Measurements from ENCODE around the gene ACBD4.

ACBD4 gene

DNA sequence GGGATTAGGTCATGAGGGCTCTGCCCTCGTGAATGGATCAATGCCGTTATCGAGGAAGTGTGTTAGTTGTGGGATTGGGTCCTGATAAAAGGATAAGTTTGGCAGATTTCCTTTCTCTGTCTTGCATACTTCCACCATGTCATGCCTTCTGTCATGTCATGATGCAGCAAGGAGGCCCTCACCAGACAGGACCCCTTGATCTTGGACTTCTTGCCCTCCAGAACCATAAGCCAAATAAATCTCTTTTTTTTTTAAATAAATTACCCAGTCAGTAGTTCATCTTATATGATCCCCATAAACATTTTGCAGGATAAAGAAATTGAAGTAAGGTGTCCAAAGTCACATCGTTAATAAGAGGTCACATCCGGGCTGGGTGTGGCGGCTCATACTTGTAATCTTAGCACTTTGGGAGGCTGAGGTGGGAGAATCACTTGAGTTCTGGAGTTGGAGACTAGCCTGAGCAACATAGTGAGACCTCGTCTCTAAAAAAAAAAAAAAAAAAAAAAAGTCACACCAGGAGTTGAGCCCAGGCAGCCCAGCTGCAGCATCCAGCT lies 51.4 kb downstream of the ACBD4 start:
- Histone ChIP-seq H3F3A (ENCODE audit: insufficient read depth, low read length) (no peaks in the 10 kb centered on the region), H3K27ac (ENCODE audit: low read depth, low read length, poor library complexity, severe bottlenecking) (no peak overlapping the region), H3K36me3 (ENCODE audit: insufficient read depth, low read length) (no peaks in the 10 kb centered on the region), H3K27me3 (ENCODE audit: insufficient read depth, low read length) (no peaks in the 10 kb centered on the region), H3K9me3 (ENCODE audit: low read length) (no peaks in the 10 kb centered on the region), H3K9me2 (ENCODE audit: low read depth, low read length) (no peaks in the 10 kb centered on the region), H3K79me2 (ENCODE audit: insufficient read depth, low read length) (no peaks in the 10 kb centered on the region), H3K4me2 (ENCODE audit: low read length) (no peak overlapping the region), H3K4me1 (ENCODE audit: insufficient read depth, low read length, severe bottlenecking) (peaks cover 6% of the 10 kb centered on the region), H3K4me3 (ENCODE audit: low read depth, low read length, poor library complexity, severe bottlenecking) (no peak overlapping the region), H2AFZ (ENCODE audit: low read length) (no peak overlapping the region), H3K9ac (ENCODE audit: low read length) (no peak overlapping the region), H4K20me1 (ENCODE audit: insufficient read depth, low read length) (no peaks in the 10 kb centered on the region)
- no peak for TF ChIP-seq EZH2 (IDR thresholded peaks at IDR 0.05; ENCODE audit: borderline replicate concordance, low read length)
- TF ChIP-seq, protein P1, sequence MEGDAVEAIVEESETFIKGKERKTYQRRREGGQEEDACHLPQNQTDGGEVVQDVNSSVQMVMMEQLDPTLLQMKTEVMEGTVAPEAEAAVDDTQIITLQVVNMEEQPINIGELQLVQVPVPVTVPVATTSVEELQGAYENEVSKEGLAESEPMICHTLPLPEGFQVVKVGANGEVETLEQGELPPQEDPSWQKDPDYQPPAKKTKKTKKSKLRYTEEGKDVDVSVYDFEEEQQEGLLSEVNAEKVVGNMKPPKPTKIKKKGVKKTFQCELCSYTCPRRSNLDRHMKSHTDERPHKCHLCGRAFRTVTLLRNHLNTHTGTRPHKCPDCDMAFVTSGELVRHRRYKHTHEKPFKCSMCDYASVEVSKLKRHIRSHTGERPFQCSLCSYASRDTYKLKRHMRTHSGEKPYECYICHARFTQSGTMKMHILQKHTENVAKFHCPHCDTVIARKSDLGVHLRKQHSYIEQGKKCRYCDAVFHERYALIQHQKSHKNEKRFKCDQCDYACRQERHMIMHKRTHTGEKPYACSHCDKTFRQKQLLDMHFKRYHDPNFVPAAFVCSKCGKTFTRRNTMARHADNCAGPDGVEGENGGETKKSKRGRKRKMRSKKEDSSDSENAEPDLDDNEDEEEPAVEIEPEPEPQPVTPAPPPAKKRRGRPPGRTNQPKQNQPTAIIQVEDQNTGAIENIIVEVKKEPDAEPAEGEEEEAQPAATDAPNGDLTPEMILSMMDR (IDR thresholded peaks at IDR 0.05; ENCODE audit: low read length), result no peak

DNA sequence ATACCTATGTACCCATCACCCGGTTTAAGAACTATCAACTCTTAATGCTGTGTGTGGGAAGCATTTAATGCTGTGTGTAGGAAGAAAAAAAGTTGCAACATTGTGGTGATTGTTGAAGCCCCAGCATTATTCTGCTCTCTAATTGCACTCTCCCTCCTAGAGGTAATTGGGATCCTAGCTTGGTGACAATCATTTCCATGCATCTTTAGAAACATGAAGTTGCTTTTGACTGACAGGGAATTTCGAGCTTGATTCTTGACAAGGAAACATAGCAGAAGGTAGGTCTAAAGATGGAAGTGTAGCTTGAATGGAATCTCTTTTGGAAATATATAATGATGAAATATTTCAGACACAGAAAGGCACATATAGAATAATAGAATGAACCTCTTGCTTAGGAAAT lies 53.5 kb downstream of the ACBD4 start:
- H3F3A ChIP-seq (ENCODE audit: insufficient read depth, low read length), result no peaks in the 10 kb centered on the region
- no peak overlapping the region for H3K4me3 ChIP-seq (ENCODE audit: low read depth, low read length, poor library complexity, severe bottlenecking)
- 0 out of 2 replicates have a peak, but pooled peaks cover 4% of the 10 kb centered on the region for H3K27me3 ChIP-seq (ENCODE audit: insufficient read depth, low read length)
- H4K20me1 ChIP-seq (ENCODE audit: insufficient read depth, low read length), result no peaks in the 10 kb centered on the region
- TF ChIP-seq, protein P1 (IDR thresholded peaks at IDR 0.05; ENCODE audit: low read length), result no peak
- no peak for TF ChIP-seq EZH2 (IDR thresholded peaks at IDR 0.05; ENCODE audit: borderline replicate concordance, low read length)
- no peaks in the 10 kb centered on the region for H3K9me2 ChIP-seq (ENCODE audit: low read depth, low read length)
- H3K36me3 ChIP-seq (ENCODE audit: insufficient read depth, low read length), result no peaks in the 10 kb centered on the region
- no peak overlapping the region for H3K4me2 ChIP-seq (ENCODE audit: low read length)
- no peak overlapping the region for H2AFZ ChIP-seq (ENCODE audit: low read length)
- no peak overlapping the region for H3K9ac ChIP-seq (ENCODE audit: low read length)
- H3K9me3 ChIP-seq (ENCODE audit: low read length), result no peaks in the 10 kb centered on the region
- H3K79me2 ChIP-seq (ENCODE audit: insufficient read depth, low read length), result no peaks in the 10 kb centered on the region
- no peak overlapping the region for H3K27ac ChIP-seq (ENCODE audit: low read depth, low read length, poor library complexity, severe bottlenecking)
- peaks cover 6% of the 10 kb centered on the region for H3K4me1 ChIP-seq (ENCODE audit: insufficient read depth, low read length, severe bottlenecking)

DNA sequence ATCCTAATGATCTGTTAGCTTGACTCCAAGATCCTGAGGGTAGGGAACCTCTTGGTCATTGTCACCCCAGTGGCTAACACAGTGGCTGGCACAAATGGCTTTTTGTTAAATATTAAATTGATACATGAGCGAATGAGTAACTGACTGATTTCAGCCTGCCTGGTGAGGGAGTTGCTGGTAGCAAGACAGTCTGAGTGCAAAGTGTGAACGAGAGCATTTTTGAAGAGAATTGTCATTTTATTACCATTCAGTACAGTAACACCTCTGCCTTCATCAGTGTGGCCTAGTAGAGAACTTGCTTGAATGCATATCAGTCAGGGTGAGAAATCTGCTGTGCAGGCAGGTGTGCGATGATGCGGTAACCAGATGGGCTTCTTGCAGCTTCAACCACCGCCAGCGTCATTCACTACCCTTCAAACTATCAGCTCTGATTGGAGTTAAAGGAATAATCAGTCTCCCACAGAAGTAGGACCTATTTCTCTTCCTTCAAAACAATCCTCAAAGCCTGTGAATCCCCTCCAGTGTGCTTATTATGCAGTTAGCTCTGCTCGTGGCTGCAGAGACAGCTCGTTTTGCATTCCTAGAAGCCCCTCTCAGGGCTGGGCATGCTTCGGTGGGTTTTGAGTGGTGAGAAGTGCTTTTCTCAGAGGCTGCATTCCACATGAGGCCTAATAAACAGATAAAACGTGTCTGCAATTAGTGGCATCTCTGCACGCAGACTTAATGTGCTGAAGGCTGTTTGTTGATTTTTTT lies 55.2 kb downstream of the ACBD4 start:
- Histone ChIP-seq H3K27me3 (ENCODE audit: insufficient read depth, low read length) (0 out of 2 replicates have a peak, but pooled peaks cover 4% of the 10 kb centered on the region), H3K79me2 (ENCODE audit: insufficient read depth, low read length) (no peaks in the 10 kb centered on the region), H3F3A (ENCODE audit: insufficient read depth, low read length) (no peaks in the 10 kb centered on the region), H3K9me2 (ENCODE audit: low read depth, low read length) (no peaks in the 10 kb centered on the region), H3K4me3 (ENCODE audit: low read depth, low read length, poor library complexity, severe bottlenecking) (no peak overlapping the region), H3K36me3 (ENCODE audit: insufficient read depth, low read length) (no peaks in the 10 kb centered on the region), H4K20me1 (ENCODE audit: insufficient read depth, low read length) (no peaks in the 10 kb centered on the region), H3K9me3 (ENCODE audit: low read length) (no peaks in the 10 kb centered on the region), H2AFZ (ENCODE audit: low read length) (no peak overlapping the region), H3K4me1 (ENCODE audit: insufficient read depth, low read length, severe bottlenecking) (peaks cover 6% of the 10 kb centered on the region), H3K27ac (ENCODE audit: low read depth, low read length, poor library complexity, severe bottlenecking) (no peak overlapping the region), H3K9ac (ENCODE audit: low read length) (no peak overlapping the region), H3K4me2 (ENCODE audit: low read length) (no peak overlapping the region)
- TF ChIP-seq, protein P1 (IDR thresholded peaks at IDR 0.05; ENCODE audit: low read length), result no peak
- no peak for TF ChIP-seq EZH2 (IDR thresholded peaks at IDR 0.05; ENCODE audit: borderline replicate concordance, low read length)
